Hematopoietic multipotent progenitor cell treated with erythropoietin and hydrocortisone succinate and interleukin-3 and kit ligand, for 17 days (in vitro differentiated cells): ENCODE results near the gene PPP2R2D.
"Not testable (repeated sequence)": the region's sequence is repeated elsewhere in the genome, so short reads cannot be mapped to it uniquely, and the experiment has no call there.

Source experiments
- DNase-seq: peaks from one replicate; pipeline ENCODE4 v3.0.0-alpha.2; 2015; ENCODE audit warnings: low spot score

PPP2R2D gene

DNA sequence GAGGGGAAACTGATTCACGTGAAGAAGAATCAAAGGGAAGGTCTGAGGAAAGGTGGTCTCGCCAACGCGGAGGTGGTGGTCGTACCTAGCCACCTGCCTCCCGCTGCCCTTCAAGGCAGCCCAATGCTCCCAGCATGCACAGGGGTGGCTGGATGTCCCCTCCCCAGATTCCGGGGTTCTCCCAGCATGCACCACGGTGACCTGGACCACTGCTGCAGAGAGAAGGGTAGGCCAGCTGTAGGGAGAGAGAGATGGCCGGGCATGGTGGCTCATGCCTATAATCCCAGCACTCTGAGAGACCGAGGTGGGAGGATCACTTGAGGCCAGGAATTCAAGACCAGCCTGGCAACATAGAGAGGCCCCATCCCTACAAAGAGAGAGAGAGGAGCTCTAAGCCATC is 32.4 kb upstream of the PPP2R2D start:
- no peak for DNase-seq

GRCh38 chr10:131869344-131869743 is 31.5 kb upstream of the PPP2R2D start:
- no peak for DNase-seq

GRCh38 chr10:131870411-131870810 is 30.4 kb upstream of the PPP2R2D start:
- no peak for DNase-seq

DNA sequence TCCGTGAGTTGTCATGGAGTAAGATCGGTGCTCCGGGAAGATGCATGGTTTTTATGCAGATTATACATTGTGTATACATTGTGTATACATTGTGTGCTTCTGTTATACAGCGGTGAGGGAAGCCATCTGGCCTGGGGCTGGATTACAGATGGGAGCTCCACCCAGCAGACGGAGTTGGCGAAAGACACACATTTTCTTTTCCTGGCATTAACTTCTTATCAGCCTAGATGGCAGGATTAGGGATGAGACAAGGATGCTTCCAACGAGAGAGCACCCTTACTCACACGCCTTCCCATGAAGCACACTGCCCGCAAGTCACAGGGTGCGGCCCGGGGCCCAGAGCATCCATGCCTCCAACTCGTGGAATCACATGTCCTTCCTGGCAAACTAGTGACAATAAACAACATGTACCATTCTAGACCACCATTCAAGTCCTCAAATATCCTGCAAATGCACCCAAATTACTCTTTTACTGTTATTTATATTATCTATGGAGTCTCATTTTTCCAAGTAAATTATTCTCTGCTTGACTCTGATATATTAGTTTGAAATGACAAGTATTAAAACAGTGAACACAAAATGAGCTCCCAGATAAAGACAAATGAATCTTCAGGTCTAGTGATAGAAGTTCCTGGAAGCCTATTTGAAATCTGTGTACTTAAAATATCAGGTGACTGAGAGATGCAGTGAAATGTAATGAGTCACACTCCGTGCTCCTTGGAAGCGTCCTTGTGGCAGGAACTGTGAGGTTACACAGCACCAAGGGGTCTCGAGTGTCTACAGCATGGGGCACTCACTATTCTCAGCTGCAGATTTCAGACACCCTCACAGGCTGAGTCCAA is 29.8 kb upstream of the PPP2R2D start:
- no peak for DNase-seq

DNA sequence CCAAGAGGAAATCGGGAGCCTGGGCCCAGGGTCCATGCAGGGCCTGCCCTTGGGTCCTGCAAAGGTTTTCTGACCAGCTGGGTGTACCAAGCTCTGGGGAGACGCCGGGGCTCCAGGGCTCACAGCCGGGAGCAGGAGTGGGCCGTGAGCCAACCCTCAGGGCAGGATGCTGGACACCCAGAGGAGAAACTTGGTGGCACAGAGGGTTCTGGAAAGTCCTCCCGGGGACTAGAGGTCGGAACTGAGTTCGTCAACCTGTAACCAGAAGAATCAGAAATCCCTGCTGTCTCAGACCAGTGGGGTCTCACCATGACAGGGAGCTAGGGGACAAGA is 29.2 kb upstream of the PPP2R2D start:
- DNase-seq = no peak

- DNase-seq = no peak
Observed at GRCh38 chr10:131872011-131872826, 28.6 kb upstream of the PPP2R2D start.

DNA sequence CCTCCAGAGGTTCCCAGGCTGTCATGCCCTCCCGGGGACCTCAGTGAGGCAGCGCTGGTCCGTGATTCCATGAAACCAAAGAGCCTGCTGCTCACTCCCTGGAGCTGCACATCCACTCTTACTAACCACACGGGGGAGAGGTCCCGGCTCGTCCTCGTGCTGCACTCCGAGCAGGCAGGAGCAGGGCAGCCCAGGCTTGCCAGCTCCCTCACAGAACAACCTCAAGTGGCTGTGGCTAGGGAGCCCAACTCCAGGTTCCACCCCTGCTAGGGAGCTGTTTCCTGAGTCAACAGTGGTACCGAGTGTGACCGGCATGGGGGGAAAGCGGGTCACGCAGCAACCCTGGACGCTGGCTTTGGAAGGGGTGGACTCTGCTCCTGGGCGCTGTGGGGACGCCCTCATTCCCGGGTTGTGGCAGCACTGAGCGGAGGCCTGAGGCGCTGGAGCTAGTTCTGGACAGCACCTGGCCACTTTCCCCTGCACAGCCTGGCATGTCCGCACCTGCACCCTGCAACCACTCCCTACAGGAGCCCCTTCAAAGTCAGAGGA is 27.9 kb upstream of the PPP2R2D start:
- no peak for DNase-seq

- DNase-seq = no peak
Observed at GRCh38 chr10:131874991-131875451, 25.8 kb upstream of the PPP2R2D start.

- no peak for DNase-seq
Observed at GRCh38 chr10:131875501-131875900, 25.3 kb upstream of the PPP2R2D start.

GRCh38 chr10:131876017-131876416 is 24.8 kb upstream of the PPP2R2D start:
- DNase-seq = no peak

- no peak for DNase-seq
Observed at GRCh38 chr10:131876508-131876907, 24.3 kb upstream of the PPP2R2D start.

DNA sequence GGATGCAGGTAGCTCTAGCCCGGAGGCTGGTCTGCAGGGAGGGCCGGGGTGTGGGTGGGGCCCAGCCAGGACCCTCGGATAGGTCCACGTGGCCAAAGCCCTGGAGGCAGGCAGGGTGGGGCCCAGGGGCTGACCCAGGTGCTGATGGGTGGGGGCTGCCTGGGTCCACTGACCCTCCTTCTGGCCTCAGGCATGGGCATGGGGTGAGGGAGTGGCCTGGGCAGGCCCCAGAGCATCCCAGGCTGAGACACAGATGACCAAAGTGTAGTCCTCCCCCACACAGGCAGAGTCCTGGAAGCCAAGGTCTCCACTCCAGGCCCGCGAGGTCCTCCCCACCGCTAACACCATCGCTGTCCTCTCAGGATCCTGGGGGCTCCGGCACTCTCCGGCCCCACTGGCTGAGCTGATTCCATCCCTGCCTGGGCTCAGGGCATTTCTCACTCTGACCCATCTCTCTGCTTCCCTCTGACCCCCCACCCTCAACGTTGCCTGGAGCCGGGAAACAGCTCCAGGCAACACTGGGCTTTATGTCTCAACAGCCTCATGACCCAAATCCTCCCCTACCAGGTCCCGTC is 20.7 kb upstream of the PPP2R2D start:
- no peak for DNase-seq

GRCh38 chr10:131881104-131881880 is 19.5 kb upstream of the PPP2R2D start:
- DNase-seq = no peak

DNA sequence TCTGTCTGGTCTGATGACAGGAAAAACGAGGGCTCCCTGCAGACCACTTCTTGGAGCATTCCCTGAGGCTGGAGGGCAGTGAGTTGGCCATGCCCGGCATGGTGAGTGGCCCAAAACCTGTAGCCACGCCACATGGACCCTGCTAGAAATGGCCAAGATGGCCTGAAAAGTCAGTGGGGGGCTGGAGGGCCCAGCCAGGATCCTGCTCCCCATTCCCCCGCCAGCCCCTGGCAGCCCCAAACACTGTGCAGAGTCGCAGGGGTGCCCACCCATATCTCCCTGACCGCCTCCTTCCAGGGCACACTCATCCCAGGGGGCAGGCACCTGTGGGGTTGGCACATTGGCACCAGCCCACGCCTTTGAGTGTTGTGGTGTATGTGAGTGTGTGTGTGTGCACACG is 18.7 kb upstream of the PPP2R2D start:
- DNase-seq = no peak

- no peak for DNase-seq
Observed at GRCh38 chr10:131882590-131883451, 18.0 kb upstream of the PPP2R2D start.

GRCh38 chr10:131883621-131884393 is 17.0 kb upstream of the PPP2R2D start:
- DNase-seq = not testable (repeated sequence)

GRCh38 chr10:131885391-131886165 is 15.2 kb upstream of the PPP2R2D start:
- DNase-seq = peak; percentile 83

DNA sequence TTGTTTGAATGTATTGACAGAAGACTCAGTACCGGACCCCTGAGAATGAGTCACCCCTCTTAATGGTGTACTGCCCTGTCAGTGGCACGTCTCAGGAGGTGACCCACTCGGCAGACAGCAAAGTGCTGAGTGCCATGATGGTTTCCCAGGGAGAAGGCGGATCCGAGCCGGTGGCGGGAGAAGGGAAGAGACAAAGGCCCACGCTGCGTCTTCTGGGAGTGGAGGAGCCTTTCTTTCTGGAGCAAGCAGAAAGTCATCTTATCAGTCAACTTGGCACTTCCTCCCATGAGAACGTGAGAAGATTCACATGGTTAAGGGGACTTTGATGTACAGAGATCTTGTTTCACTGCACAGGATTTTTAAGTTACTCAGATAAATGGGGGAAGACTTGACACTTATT is 14.6 kb upstream of the PPP2R2D start:
- no peak for DNase-seq

DNA sequence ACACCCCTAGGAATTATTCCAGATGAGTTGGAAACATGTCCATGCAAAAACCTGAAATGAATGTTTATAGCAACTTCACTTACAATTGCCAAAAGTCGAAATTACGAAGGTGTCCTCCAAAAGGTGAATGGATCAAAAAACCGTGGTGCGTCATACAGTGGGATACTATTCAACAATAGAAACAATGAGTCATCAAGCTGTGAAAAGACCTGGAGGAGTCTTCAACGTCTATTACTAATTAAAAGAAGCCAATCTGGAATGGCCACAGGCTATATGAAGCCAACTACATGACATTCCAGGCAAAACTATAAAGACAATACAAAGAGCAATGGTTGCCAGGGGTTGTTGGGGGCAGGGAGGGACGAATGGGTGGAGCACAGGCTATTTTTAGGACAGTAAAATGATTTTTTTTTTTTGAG is 12.6 kb upstream of the PPP2R2D start:
- no peak for DNase-seq
